ENCODE measurements around the gene SFTA2. TPM values are rescaled to one million over a fixed set of nuclear protein-coding genes. Genes with fewer than 3 reads are reported as not detected.

The SFTA2 gene
- total and polyA plus RNA-seq, 2 of the 8 experiments (the other 6 are each of a cell fraction or from before 2014, with no cell fraction given) = not detected

- Histone ChIP-seq H4K8ac (ENCODE audit: extremely low read depth, insufficient read depth, low read length) (no peak overlapping the region; the same call in 1 of the 2 replicates), H4K91ac (replicated peaks; ENCODE audit: insufficient read length, low read length) (no peak overlapping the region), H2AK5ac (ENCODE audit: low read depth, low read length) (no peak overlapping the region), H3K27ac (ENCODE audit: low read depth, low read length) (no peak overlapping the region), H4K5ac (ENCODE audit: insufficient read length, low read depth, low read length) (no peak overlapping the region), H3K9ac (replicated peaks in 1 of 4; ENCODE audit: extremely low read depth in 1 of 4, low read depth in 3 of 4, low read length in 3 of 4) (no peak overlapping the region), H2BK15ac (ENCODE audit: low read length) (no peak overlapping the region), H2BK20ac (ENCODE audit: low read length) (no peak overlapping the region), H3K4me3 (ENCODE audit: extremely low read depth in 1 of 4, insufficient read depth in 2 of 4, low read depth in 3 of 4, low read length in 4 of 4) (no peak overlapping the region), H3K18ac (ENCODE audit: extremely low read depth, low read length) (no peak overlapping the region), H2AFZ (ENCODE audit: low read length) (no peak overlapping the region), H3K4me1 (replicated peaks in 1 of 4; ENCODE audit: control insufficient read depth in 3 of 4, insufficient read depth in 4 of 4, low read length in 3 of 4) (peaks cover 0 to 10% (median 2%) of the 10 kb centered on the region in 4 experiments; a peak in 5 of 7 replicates), H3K4me2 (ENCODE audit: insufficient read depth in 1 of 2, low read depth in 2 of 2, low read length in 2 of 2) (no peak overlapping the region), H3K14ac (ENCODE audit: insufficient read length) (no peak overlapping the region), H4K20me1 (replicated peaks in 1 of 2; ENCODE audit: control insufficient read depth in 1 of 2, insufficient read depth in 2 of 2, low read length in 2 of 2) (peaks cover 6 to 31% of the 10 kb centered on the region in 2 experiments), H3K36me3 (ENCODE audit: control insufficient read depth in 2 of 4, insufficient read depth in 4 of 4, low read length in 3 of 4) (peaks cover 56 to 98% (median 84%) of the 10 kb centered on the region in 4 experiments), H3K79me2 (ENCODE audit: control insufficient read depth in 1 of 2, insufficient read depth in 2 of 2, low read length in 2 of 2) (peaks cover 3 to 27% of the 10 kb centered on the region in 2 experiments; a peak in 3 of 4 replicates), H3K79me1 (ENCODE audit: low read depth, low read length) (peaks cover 12% of the 10 kb centered on the region), H2BK12ac (ENCODE audit: low read depth, low read length) (no peak overlapping the region), H3K23me2 (ENCODE audit: low read depth, low read length) (peaks cover 8% of the 10 kb centered on the region; the same call in 1 of the 2 replicates), H3K27me3 (replicated peaks in 1 of 4; ENCODE audit: control insufficient read depth in 3 of 4, extremely low read depth in 1 of 4, insufficient read depth in 3 of 4, low read length in 3 of 4) (no peaks in the 10 kb centered on the region), H3K4ac (replicated peaks; ENCODE audit: insufficient read length, low read depth, low read length) (no peak overlapping the region), H2BK5ac (ENCODE audit: low read depth, low read length) (no peak overlapping the region), H3K9me3 (ENCODE audit: insufficient read depth in 2 of 2, low read depth in 1 of 2, low read length in 1 of 2) (no peaks in the 10 kb centered on the region), H3K56ac (replicated peaks; ENCODE audit: insufficient read length, low read depth, low read length) (no peak overlapping the region), H3K23ac (ENCODE audit: insufficient read length) (no peak overlapping the region), H2BK120ac (replicated peaks; ENCODE audit: low read depth, low read length) (no peak overlapping the region)
- POLR2A ChIA-PET (ENCODE audit: partially characterized antibody) = interaction anchor here (1.0 to 1.8 kb wide), 5 partner anchors 10 to 54 kb away, joined by 3 to 8 read pairs (median 3); partner anchors contain the start of gene GTF2H4
- DNase-seq (ENCODE audit: low read depth in 1 of 2, low spot score in 2 of 2) (no peak), FAIRE-seq (no peak)
- CTCF ChIA-PET (ENCODE audit: partially characterized antibody) = interaction anchor here (0.7 to 29.0 kb wide), 9 partner anchors 9 to 190 kb away, joined by 3 to 610 read pairs (median 3); no protein-coding TSS in a partner anchor
- WGBS, 2 experiments (ENCODE audit: extremely low coverage in 1 of 2, insufficient coverage in 1 of 2, insufficient read length in 1 of 2, insufficient replicate concordance in 2 of 2, low coverage in 1 of 2, low lambda C conversion rate in 2 of 2, missing lambda C conversion rate in 1 of 2) = 92% methylated on average over 8 of the region's 8 CpGs; no CpG with 5 or more reads in 1 of the 2 experiments
- no peak for TF ChIP-seq RNF2 (IDR thresholded peaks at IDR 0.05; ENCODE audit: borderline replicate concordance, low read depth, low read length, missing control alignments, poor library complexity, severe bottlenecking)
- TF ChIP-seq ZNF274 (IDR thresholded peaks at IDR 0.05; ENCODE audit: borderline replicate concordance, extremely low read depth, low read length) = no peak
- no peak for TF ChIP-seq RAD21 (IDR thresholded peaks at IDR 0.05 in 1 of 2, conservative IDR thresholded peaks at IDR 0.05 in 1 of 2; ENCODE audit: low read depth in 2 of 2, low read length in 2 of 2)
Measured at GRCh38 chr6:30893666-30894065, 38.3 kb downstream of the SFTA2 start.
